NCI-H69 (cell line): ENCODE measurements around the gene IRF6.
"Not testable (repeated sequence)": the region's sequence is repeated elsewhere in the genome, so short reads cannot be mapped to it uniquely, and the experiment has no call there.

Experiments
- DNase-seq: peaks from one replicate; lab custom pipeline; 2025; lab: John Stamatoyannopoulos, UW

The IRF6 gene

GRCh38 chr1:209823143-209824041 lies 17.4 kb upstream of the IRF6 start:
- peak; percentile 86 for DNase-seq

DNA sequence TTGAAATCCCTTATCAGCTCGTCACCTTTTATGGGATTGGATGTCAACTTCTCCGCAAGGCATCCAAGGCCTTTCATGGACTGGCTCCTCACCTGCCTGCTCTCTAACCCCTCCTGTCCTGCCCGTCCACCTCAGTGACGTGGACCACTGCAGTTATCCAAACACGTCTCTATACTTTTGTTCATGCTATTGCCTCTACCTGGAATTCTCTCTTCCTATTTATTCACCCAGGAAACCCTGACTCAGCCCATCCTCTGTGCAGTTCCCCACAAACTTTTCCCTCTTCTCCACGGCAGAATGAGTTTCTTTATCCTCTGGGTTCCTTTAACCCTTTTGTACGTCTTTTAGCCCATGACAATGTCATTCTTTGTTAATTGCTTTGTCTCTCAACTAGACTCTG lies 16.8 kb upstream of the IRF6 start:
- DNase-seq = no peak

DNA sequence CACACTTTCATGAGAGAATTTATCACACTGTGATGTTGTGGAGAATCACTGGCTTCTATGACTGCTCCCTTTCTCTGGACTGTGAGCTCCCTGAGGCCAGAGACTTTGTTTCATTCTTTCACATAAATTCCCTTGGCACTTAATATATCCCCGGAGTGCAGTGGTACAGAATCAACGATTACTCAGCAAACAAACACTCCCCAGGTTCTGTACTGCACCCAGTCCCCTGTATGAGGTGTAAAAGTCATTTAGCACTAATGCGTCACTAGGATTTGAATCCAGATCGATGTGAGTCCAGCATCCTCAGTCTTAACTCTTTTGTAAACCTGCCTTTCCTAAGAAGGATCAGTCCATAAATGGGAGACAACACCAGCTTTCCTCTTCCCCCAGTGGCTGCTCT lies 15.0 kb upstream of the IRF6 start:
- no peak for DNase-seq

DNA sequence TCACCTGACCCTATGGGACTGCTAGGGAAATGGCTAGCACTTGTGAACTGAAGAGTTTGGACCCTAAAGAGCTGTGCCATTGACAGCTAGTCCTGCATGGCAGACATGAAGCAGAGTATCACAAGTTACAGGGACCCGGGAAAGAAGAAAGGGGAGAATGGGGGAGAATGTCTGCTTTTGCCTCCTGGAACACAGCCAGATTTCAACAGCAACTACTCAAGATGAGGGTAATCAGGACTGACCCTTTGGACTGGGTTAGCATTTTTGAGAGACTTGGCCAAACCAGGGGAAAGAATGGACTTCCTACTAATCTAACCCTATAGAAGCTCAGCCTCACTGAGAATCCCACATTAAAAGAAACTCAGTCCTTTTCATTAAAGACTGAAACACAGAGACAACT lies 13.1 kb upstream of the IRF6 start:
- no peak for DNase-seq

DNA sequence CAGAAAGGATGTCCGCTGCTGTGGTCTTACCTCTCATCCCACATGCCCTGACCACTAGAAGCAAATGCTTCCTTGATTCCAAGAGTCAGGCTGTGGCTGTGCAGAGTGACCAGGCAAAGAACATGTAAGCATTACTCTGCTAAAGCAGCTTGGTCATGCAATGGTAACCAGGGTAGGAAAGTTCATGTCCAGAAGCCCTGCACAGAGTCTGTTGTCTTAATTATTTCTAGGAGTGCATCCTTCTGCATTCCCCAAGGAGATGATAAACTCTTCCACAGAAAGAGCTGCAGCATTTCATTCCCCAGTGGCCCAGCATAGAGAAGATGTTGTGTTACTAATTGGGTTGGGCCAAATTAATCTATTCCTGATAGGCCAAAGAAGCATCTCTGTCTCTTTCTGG lies 11.7 kb upstream of the IRF6 start:
- DNase-seq = no peak

GRCh38 chr1:209816923-209817322 lies 11.0 kb upstream of the IRF6 start:
- DNase-seq = no peak

GRCh38 chr1:209815931-209816341 lies 10.0 kb upstream of the IRF6 start:
- peak; percentile 62 for DNase-seq

DNA sequence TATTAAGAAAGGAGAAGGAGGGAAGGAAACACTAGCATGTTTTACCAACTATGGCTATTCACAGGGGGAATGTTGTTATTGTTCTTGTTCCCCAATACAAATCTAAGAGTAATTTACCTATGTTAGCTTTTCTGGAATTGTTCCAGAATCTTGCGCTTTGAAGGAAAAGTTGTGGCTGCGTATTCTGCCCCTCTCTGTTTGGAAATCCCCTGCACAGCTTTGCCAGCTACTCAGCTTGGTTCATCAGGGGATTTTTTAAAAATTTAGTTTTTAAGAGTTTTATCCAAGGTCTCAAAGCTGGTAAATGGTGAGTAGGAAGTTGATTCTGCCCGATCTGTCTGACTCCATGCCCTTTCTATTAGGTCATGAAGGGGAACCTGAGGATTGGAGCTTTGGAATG lies 9.5 kb upstream of the IRF6 start:
- no peak for DNase-seq

GRCh38 chr1:209813902-209814301 lies 8.0 kb upstream of the IRF6 start:
- no peak for DNase-seq

- peak; percentile 65 for DNase-seq
Observed at GRCh38 chr1:209810783-209811182, 4.8 kb upstream of the IRF6 start.

DNA sequence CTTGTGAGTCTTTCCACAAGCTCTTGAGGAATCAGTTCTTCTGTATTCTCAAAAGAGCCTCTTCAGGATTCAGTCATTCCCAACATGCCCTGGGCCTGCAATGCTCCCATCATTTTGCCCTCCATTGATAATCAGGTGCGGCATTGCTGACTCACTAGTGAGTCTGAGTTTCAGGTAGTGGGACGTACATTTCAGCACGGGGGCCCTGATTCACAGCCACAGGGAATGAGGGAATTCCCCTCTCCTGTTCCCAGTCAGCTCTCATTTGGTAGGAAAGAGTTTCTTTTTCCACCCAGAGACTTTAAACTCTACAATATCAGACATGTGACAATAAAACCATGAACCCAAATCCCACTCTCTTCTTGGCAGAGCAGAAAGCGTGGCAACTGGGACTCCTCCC lies 3.7 kb upstream of the IRF6 start:
- no peak for DNase-seq

DNA sequence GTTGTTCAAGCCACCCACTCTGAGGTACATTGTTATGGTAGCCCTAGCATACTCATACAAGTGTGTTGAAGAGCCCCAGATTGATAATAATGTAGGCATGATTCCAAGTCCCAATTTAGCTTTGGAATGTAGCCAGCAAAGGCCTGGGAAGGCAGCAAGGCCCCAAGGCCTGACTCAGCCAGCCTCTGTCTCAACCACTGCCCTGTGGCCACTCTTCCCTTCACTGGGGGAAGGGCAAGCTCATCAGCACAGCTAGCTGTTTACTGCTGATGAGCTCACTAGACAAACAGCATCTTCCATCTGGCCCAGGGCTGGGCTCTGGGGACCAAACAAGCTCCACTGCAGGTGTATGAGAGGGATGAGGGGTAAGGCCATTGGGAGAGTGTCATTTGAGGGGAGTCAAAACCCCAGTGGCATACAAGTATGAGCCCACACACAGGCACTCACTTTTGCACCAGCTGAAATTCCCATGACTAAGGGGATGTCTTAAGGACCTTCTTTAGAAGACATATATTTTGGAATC lies 2.2 kb upstream of the IRF6 start:
- peak; percentile 98 for DNase-seq

DNA sequence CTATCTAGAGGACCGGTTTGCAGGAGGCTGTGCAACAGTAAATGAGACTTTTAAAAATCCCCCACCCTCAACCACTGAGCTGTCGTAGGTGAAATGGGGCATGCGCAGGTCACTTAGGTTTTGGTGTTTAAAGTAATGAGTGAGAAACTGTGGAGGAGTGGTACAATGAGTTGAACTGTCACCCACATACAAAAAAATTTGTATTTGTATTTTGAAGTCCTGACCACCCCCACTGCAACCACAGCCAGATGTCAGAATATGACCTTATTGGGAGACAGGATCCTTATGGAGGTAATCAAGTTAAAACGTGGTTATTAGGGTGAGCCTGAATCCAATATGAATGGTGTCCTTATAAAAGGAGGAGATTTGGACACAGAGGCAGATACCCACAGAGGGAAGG lies 1.6 kb upstream of the IRF6 start:
- no peak for DNase-seq

GRCh38 chr1:209805341-209805781 lies 581 bp downstream of the IRF6 start:
- no peak for DNase-seq

- no peak for DNase-seq
Observed at GRCh38 chr1:209803568-209803967, 2.4 kb downstream of the IRF6 start.

- no peak for DNase-seq
Observed at GRCh38 chr1:209802780-209803152, 3.2 kb downstream of the IRF6 start.

DNA sequence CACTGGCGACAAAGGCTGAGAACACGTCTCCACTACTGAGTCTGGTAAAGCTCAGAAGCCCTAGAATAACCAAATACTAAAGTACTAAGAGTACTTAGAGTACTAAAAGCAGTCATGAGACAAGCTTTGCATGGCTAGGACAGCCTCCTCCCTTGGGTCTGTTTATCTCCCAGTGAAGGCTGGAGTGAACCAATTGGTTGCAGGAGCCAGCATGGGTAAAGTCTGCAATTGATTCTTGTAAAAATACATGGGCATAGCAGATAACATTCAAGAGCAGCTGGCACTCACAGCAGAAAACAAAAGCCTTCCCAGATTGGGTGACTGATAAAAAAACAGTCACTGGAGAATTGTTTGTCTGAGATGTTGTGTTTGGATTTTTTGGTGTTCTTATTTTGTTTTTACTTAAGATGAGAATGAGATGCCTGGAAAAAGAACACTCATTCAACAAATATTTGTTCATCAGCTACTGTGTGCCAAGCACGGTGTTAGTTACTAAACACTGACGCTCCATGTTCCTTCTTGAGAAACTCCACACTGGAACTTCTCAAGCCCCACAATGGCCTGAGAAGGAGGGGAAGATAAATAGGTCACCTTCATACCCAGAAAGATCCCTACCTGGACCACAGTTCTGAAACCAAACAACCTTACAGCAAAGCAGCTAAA lies 3.7 kb downstream of the IRF6 start:
- DNase-seq = no peak

DNA sequence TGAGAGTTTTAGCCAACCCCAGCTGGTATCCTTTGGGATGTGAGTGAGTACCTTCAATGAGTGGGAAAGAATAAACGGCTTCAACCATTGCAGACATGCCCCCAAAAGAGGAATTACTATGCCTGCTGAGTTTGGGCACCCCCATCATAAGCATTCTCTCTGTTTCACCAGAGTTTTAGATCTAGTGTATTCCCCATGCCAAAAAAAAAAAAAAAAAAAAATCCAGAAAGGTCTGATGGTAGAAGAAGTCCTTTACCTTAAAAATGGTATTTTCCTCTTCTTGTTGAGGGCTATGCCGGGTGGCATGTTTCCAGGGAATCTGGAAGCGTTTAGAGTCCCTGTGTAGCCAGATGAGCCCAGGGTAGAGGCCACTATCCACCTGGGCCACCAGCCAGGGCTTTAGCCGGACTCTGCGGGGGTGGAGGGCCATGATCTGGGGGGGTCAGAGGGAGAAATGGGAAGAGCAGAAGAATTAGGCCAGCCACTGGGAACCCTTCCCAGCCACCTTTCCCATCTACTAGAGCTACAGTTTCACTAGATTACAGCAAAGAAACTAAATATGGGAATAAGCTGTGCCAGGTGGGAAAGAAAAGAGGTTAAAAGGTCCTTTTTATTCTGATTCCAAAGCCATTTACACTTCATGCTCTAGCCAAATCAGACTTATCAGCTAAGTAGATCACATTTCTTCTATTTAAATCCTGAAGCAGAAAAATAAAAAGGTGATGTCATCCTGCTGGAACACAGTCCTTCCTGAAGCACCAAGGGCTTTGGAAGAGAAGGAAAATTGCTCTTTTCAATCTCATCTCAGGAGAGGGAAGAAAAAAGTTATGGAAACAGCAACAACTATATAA lies 4.7 kb downstream of the IRF6 start:
- DNase-seq = no peak

- peak; percentile 14 for DNase-seq
Observed at GRCh38 chr1:209797978-209798639, 7.8 kb downstream of the IRF6 start.

DNA sequence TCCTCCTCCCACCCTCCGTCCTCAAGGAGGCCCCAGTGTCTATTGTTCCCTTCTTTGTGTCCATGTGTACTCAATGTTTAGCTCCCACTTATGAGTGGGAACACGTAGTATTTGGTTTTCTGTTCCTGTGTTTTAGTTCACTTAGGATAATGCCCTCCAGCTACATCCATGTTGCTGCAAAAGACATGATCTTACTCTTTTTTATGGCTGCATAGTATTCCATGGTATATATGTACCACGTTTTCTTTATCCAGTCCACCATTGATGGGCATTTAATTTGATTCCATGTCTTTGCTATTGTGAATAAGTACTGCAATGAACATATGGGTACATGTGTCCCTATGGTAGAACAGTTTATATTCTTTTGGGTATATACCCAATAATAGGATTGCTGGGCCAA lies 12.2 kb downstream of the IRF6 start:
- DNase-seq = not testable (repeated sequence)

DNA sequence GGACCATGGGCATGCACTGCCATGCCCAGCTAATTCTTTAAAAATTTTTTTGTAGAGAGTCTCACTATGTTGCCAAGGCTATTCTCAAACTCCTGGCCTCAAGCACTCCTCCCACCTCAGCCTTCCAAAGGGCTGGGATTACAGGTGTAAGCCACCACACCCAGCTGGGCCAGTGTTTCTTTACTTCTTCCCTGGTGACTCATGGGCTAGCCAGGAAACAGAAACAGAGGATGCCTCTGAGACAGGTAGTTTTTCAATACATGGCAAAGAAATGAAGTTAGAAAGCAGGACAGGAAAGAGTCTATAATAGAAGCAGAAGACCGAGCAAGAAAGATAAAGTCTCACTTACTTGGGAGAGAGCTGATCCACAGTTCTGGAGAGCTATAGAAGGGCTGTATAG lies 14.0 kb downstream of the IRF6 start:
- DNase-seq = no peak
